ENCODE data around the gene SOS2.

The SOS2 gene

GRCh38 chr14:50127802-50128201, 103.6 kb downstream of the SOS2 start:
- Histone ChIP-seq H3K36me3 (replicated peaks; ENCODE audit: insufficient read depth, low read length) (no peaks in the 10 kb centered on the region), H3K27ac (ENCODE audit: low read length) (no peak overlapping the region), H3K4me1 (ENCODE audit: low read length) (no peaks in the 10 kb centered on the region), H3K79me2 (ENCODE audit: low read length) (no peaks in the 10 kb centered on the region), H3K9me2 (replicated peaks; ENCODE audit: insufficient read depth, low read length) (no peaks in the 10 kb centered on the region), H4K20me1 (ENCODE audit: insufficient read depth, low read length) (no peaks in the 10 kb centered on the region), H2AFZ (ENCODE audit: low read length) (no peak overlapping the region), H3K9me3 (replicated peaks; ENCODE audit: insufficient read depth, low read length) (no peaks in the 10 kb centered on the region), H3K4me3 (ENCODE audit: low read length) (no peak overlapping the region), H3K27me3 (replicated peaks; ENCODE audit: insufficient read depth, low read length) (no peaks in the 10 kb centered on the region), H3K9ac (ENCODE audit: low read length) (no peak overlapping the region), H3F3A (ENCODE audit: insufficient read depth, low read length) (no peaks in the 10 kb centered on the region), H3K4me2 (ENCODE audit: low read depth, low read length) (no peak overlapping the region)
- no peak for TF ChIP-seq CTCF (IDR thresholded peaks at IDR 0.05; ENCODE audit: low read length)
- TF ChIP-seq EZH2phosphoT487 (IDR thresholded peaks at IDR 0.05; ENCODE audit: low read length), result no peak
- DNase-seq, result no peak

DNA sequence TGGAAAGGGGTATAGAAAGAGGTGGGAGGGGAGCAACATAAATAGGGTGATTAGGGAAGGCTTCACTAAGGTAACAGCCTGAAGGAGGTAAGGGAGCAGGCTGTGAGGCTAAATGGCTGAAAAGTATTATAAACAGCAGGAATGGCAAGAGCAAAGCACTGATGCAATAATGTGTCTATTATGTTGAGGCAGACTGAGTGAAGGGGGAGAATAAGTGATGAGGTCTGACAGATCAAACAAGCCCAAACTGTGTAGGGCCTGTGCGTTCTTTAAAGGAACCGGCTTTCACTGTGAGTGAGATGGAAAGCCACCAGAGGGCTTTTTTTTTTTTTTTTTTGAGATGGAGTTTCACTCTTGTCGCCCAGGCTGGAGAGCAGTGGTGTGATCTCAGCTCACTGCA, 108.3 kb downstream of the SOS2 start:
- Histone ChIP-seq H3K9me2 (replicated peaks; ENCODE audit: insufficient read depth, low read length) (no peaks in the 10 kb centered on the region), H3F3A (ENCODE audit: insufficient read depth, low read length) (no peaks in the 10 kb centered on the region), H3K36me3 (replicated peaks; ENCODE audit: insufficient read depth, low read length) (no peaks in the 10 kb centered on the region), H4K20me1 (ENCODE audit: insufficient read depth, low read length) (no peaks in the 10 kb centered on the region), H3K4me1 (ENCODE audit: low read length) (no peaks in the 10 kb centered on the region), H3K27me3 (replicated peaks; ENCODE audit: insufficient read depth, low read length) (no peaks in the 10 kb centered on the region), H3K9me3 (replicated peaks; ENCODE audit: insufficient read depth, low read length) (no peaks in the 10 kb centered on the region), H3K79me2 (ENCODE audit: low read length) (no peaks in the 10 kb centered on the region), H3K27ac (ENCODE audit: low read length) (no peak overlapping the region), H3K4me3 (ENCODE audit: low read length) (no peak overlapping the region), H2AFZ (ENCODE audit: low read length) (no peak overlapping the region), H3K4me2 (ENCODE audit: low read depth, low read length) (no peak overlapping the region), H3K9ac (ENCODE audit: low read length) (no peak overlapping the region)
- TF ChIP-seq CTCF (IDR thresholded peaks at IDR 0.05; ENCODE audit: low read length), result no peak
- no peak for TF ChIP-seq EZH2 (optimal IDR thresholded peaks at IDR 0.05; ENCODE audit: low read depth, low read length)
- no peak for DNase-seq

DNA sequence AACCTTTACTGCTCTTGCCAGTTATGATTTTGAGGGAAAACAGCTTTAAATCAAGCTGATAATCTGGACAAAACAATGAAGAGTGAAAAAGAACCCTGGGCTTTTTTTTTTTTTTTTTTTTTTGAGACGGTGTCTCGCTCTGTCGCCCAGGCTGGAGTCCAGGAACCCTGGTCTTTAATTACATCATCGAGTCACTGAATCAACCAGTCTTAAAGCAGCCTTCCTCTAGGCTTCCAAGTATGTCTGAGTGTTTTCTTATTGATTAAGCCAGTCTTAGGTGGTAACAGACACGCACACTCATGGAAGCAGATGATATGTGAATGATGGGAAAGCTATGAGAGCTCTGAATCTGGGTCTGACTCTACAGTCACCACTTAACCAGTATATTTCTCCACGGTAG, 109.1 kb downstream of the SOS2 start:
- Histone ChIP-seq H3K9ac (ENCODE audit: low read length) (no peak overlapping the region), H3K27ac (ENCODE audit: low read length) (no peak overlapping the region), H3K4me1 (ENCODE audit: low read length) (no peaks in the 10 kb centered on the region), H3K36me3 (replicated peaks; ENCODE audit: insufficient read depth, low read length) (no peaks in the 10 kb centered on the region), H3F3A (ENCODE audit: insufficient read depth, low read length) (no peaks in the 10 kb centered on the region), H3K79me2 (ENCODE audit: low read length) (no peaks in the 10 kb centered on the region), H2AFZ (ENCODE audit: low read length) (no peak overlapping the region), H3K9me2 (replicated peaks; ENCODE audit: insufficient read depth, low read length) (no peaks in the 10 kb centered on the region), H3K9me3 (replicated peaks; ENCODE audit: insufficient read depth, low read length) (no peaks in the 10 kb centered on the region), H4K20me1 (ENCODE audit: insufficient read depth, low read length) (no peaks in the 10 kb centered on the region), H3K4me3 (ENCODE audit: low read length) (no peak overlapping the region), H3K4me2 (ENCODE audit: low read depth, low read length) (no peak overlapping the region), H3K27me3 (replicated peaks; ENCODE audit: insufficient read depth, low read length) (no peaks in the 10 kb centered on the region)
- TF ChIP-seq EZH2phosphoT487 (IDR thresholded peaks at IDR 0.05; ENCODE audit: low read length), result no peak
- TF ChIP-seq CTCF (IDR thresholded peaks at IDR 0.05; ENCODE audit: low read length), result no peak
- TF ChIP-seq EZH2 (optimal IDR thresholded peaks at IDR 0.05; ENCODE audit: low read depth, low read length), result no peak
- no peak for DNase-seq

- H3F3A ChIP-seq (ENCODE audit: insufficient read depth, low read length), result no peaks in the 10 kb centered on the region
- H3K9me2 ChIP-seq (replicated peaks; ENCODE audit: insufficient read depth, low read length), result no peaks in the 10 kb centered on the region
- H2AFZ ChIP-seq (ENCODE audit: low read length), result no peak overlapping the region
- no peak overlapping the region for H3K4me3 ChIP-seq (ENCODE audit: low read length)
- H3K27me3 ChIP-seq (replicated peaks; ENCODE audit: insufficient read depth, low read length), result no peaks in the 10 kb centered on the region
- TF ChIP-seq EZH2phosphoT487 (IDR thresholded peaks at IDR 0.05; ENCODE audit: low read length) (no peak), EZH2 (optimal IDR thresholded peaks at IDR 0.05; ENCODE audit: low read depth, low read length) (no peak), CTCF (IDR thresholded peaks at IDR 0.05; ENCODE audit: low read length) (no peak)
- no peaks in the 10 kb centered on the region for H4K20me1 ChIP-seq (ENCODE audit: insufficient read depth, low read length)
- H3K36me3 ChIP-seq (replicated peaks; ENCODE audit: insufficient read depth, low read length), result no peaks in the 10 kb centered on the region
- no peak for DNase-seq
- H3K4me1 ChIP-seq (ENCODE audit: low read length), result no peaks in the 10 kb centered on the region
- H3K27ac ChIP-seq (ENCODE audit: low read length), result no peak overlapping the region
- no peaks in the 10 kb centered on the region for H3K9me3 ChIP-seq (replicated peaks; ENCODE audit: insufficient read depth, low read length)
- no peaks in the 10 kb centered on the region for H3K79me2 ChIP-seq (ENCODE audit: low read length)
- H3K4me2 ChIP-seq (ENCODE audit: low read depth, low read length), result no peak overlapping the region
- H3K9ac ChIP-seq (ENCODE audit: low read length), result no peak overlapping the region
Measured at GRCh38 chr14:50121486-50121885, 109.9 kb downstream of the SOS2 start.

Data from MM.1S (cell line).